ENCODE measurements around the gene FAM184B.

GRCh38 chr4:17760626-17761025 lies 20.8 kb downstream of the FAM184B start:
- TF ChIP-seq CTCF (conservative IDR thresholded peaks at IDR 0.05; ENCODE audit: low read depth, low read length) (no peak), POLR2A (IDR thresholded peaks at IDR 0.05; ENCODE audit: low read depth, low read length) (no peak), CEBPB (IDR thresholded peaks at IDR 0.05; ENCODE audit: low read depth, low read length) (no peak), RFX5 (IDR thresholded peaks at IDR 0.05; ENCODE audit: low read depth, low read length) (no peak), MAZ (IDR thresholded peaks at IDR 0.05; ENCODE audit: borderline replicate concordance, low read depth, low read length) (no peak), MXI1 (IDR thresholded peaks at IDR 0.05; ENCODE audit: borderline replicate concordance, low read depth, low read length) (no peak), MAFK (IDR thresholded peaks at IDR 0.05; ENCODE audit: low read depth, low read length) (no peak), USF2 (IDR thresholded peaks at IDR 0.05; ENCODE audit: low read depth, low read length) (no peak), FOS (IDR thresholded peaks at IDR 0.05; ENCODE audit: low read depth, low read length) (no peak)
- TF ChIP-seq, protein P1, sequence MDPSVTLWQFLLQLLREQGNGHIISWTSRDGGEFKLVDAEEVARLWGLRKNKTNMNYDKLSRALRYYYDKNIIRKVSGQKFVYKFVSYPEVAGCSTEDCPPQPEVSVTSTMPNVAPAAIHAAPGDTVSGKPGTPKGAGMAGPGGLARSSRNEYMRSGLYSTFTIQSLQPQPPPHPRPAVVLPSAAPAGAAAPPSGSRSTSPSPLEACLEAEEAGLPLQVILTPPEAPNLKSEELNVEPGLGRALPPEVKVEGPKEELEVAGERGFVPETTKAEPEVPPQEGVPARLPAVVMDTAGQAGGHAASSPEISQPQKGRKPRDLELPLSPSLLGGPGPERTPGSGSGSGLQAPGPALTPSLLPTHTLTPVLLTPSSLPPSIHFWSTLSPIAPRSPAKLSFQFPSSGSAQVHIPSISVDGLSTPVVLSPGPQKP (IDR thresholded peaks at IDR 0.05; ENCODE audit: borderline replicate concordance, low read depth, low read length), result no peak
